MCF 10A (cell line): ENCODE measurements around the gene C9orf43. TPM values are rescaled to one million over a fixed set of nuclear protein-coding genes. Genes with fewer than 3 reads are reported as not detected.

Source experiments
- BruUV-seq: library from RNA; stranded (reverse); fragments of 400-500 nt; replicated peaks from 2 replicates; lab custom pipeline; 2021; lab: Mats Ljungman, UMichigan
- CTCF ChIA-PET: fragments of 300-600 bp; sonication (Branson Sonifier 250); formaldehyde crosslinking; extraction: SDS; loops from one replicate; lab custom pipeline; 2021; ENCODE audit warnings: antibody characterized with exemption, inconsistent platforms; lab: Yijun Ruan, JAX
- POLR2A ChIA-PET: fragments of 300-600, 350-650 bp; sonication (Branson Sonifier 250); formaldehyde crosslinking; extraction: SDS; loops from one replicate; lab custom pipeline; 2020; ENCODE audit warnings: antibody characterized with exemption, inconsistent platforms; lab: Yijun Ruan, JAX
- DNase-seq: peaks from one replicate; pipeline ENCODE4 v3.0.0-alpha.2; 2018; ENCODE audit not compliant: unreplicated experiment
- H3K27ac Mint-ChIP-seq: one replicate; pipeline ENCODE4 v1.8.0; 2022; ENCODE audit warnings: mild to moderate bottlenecking, low read depth, mixed read lengths; ENCODE audit not compliant: unreplicated experiment
- H3K27me3 Mint-ChIP-seq: one replicate; pipeline ENCODE4 v1.8.0; 2022; ENCODE audit warnings: mixed read lengths; ENCODE audit not compliant: insufficient read depth, unreplicated experiment
- H3K36me3 Mint-ChIP-seq: one replicate; pipeline ENCODE4 v1.8.0; 2022; ENCODE audit warnings: mild to moderate bottlenecking, moderate library complexity, mixed read lengths; ENCODE audit not compliant: insufficient read depth, unreplicated experiment
- H3K4me1 Mint-ChIP-seq: one replicate; pipeline ENCODE4 v1.8.0; 2022; ENCODE audit warnings: mixed read lengths; ENCODE audit not compliant: insufficient read depth, unreplicated experiment
- H3K4me3 Mint-ChIP-seq: one replicate; pipeline ENCODE4 v1.8.0; 2022; ENCODE audit warnings: mild to moderate bottlenecking, moderate library complexity, mixed read lengths; ENCODE audit not compliant: unreplicated experiment
- H3K9me3 Mint-ChIP-seq: one replicate; pipeline ENCODE4 v1.8.0; 2022; ENCODE audit warnings: mixed read lengths; ENCODE audit not compliant: unreplicated experiment
- CTCF ChIP-seq: fragments of 200-600 bp; IDR thresholded peaks from one replicate; pipeline ENCODE4 v1.8.0; 2022; ENCODE audit warnings: antibody characterized with exemption, mild to moderate bottlenecking; ENCODE audit not compliant: unreplicated experiment
- intact Hi-C: fragments of 100-400 bp; cut with micrococcal nuclease; formaldehyde crosslinking; loops from 2 replicates; pipeline ENCODE4 v1.14.1; 2022
- total RNA-seq: library from RNA; stranded (reverse); gene quantifications from 2 replicates; pipeline ENCODE4 v1.2.3, GENCODE V29; 2022

Gene C9orf43
- total RNA-seq, 1 experiment from 2014 or later: 0.84 TPM

- Mint-ChIP-seq H3K27me3 (no peaks in the 10 kb centered on the region), H3K4me1 (peaks cover 18% of the 10 kb centered on the region), H3K27ac (peak overlapping the region; percentile 96), H3K36me3 (peaks cover 32% of the 10 kb centered on the region), H3K9me3 (no peaks in the 10 kb centered on the region), H3K4me3 (peak overlapping the region; percentile 77)
- DNase-seq: no peak
- no TSS peak for BruUV-seq
- intact Hi-C loops: loop anchor here (10.0 kb wide), 1 partner anchor 485 kb away; no protein-coding TSS in a partner anchor
- ChIA-PET CTCF (interaction anchor here (0.5 to 12.6 kb wide), 11 partner anchors 8 to 1640 kb away, joined by 3 to 141 read pairs (median 5); partner anchors contain the start of genes ALAD, CDC26 and PRPF4), POLR2A (interaction anchor here (0.6 to 3.6 kb wide), 20 partner anchors 9 to 266 kb away, joined by 3 to 49 read pairs (median 4); partner anchors contain the start of genes ALAD, BSPRY, CDC26 and FKBP15)
- TF ChIP-seq CTCF: no peak
Observed at GRCh38 chr9:113409883-113410206, 702 bp upstream of the C9orf43 start.

DNA sequence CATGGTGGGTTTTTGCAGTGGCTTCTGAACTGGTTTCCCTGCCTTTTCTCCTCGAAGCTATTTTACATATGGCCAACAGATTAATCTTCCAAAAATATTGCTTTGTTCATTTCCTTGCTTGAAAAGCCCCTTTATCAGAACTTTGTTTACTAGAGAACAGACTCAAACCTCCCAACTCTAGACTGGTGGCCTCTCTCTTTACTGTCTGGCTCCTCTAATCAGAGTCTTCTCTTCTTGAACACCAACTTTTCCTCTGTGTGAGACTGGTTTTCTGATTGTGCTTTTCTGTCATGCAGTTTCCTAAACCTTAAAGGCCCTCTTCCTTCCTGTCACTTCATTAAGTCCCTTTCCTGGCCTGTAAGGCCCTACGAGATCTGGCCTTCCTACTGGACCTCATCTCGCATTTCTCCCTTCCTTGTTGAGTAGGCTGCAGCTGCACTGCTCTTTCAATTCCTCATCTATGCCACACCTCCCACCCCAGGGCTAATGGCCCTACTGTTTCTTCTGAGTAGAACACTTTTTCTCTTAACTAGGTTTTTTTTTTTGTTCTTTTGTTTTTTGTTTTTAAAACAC is 5.7 kb downstream of the C9orf43 start:
- BruUV-seq: no TSS peak
- no peaks in the 10 kb centered on the region for H3K36me3 Mint-ChIP-seq
- no peak overlapping the region for H3K27ac Mint-ChIP-seq
- H3K9me3 Mint-ChIP-seq: no peaks in the 10 kb centered on the region
- TF ChIP-seq CTCF: no peak
- H3K4me1 Mint-ChIP-seq: no peaks in the 10 kb centered on the region
- CTCF ChIA-PET: interaction anchor here (0.6 to 1.4 kb wide), 4 partner anchors 11 to 666 kb away, joined by 3 to 5 read pairs (median 4); no protein-coding TSS in a partner anchor
- intact Hi-C loops: no loop called here
- POLR2A ChIA-PET: interaction anchor here (0.7 kb wide), 1 partner anchor 66 kb away, joined by 4 read pairs; no protein-coding TSS in a partner anchor
- no peak for DNase-seq
- no peak overlapping the region for H3K4me3 Mint-ChIP-seq
- no peaks in the 10 kb centered on the region for H3K27me3 Mint-ChIP-seq

- DNase-seq: no peak
- no TSS peak for BruUV-seq
- POLR2A ChIA-PET: no interaction called here
- H3K27me3 Mint-ChIP-seq: no peaks in the 10 kb centered on the region
- intact Hi-C loops: no loop called here
- H3K9me3 Mint-ChIP-seq: no peaks in the 10 kb centered on the region
- no peak overlapping the region for H3K4me3 Mint-ChIP-seq
- CTCF ChIA-PET: interaction anchor here (1.3 to 1.4 kb wide), 2 partner anchors 10 to 29 kb away, joined by 4 to 5 read pairs; no protein-coding TSS in a partner anchor
- H3K27ac Mint-ChIP-seq: no peak overlapping the region
- TF ChIP-seq CTCF: no peak
- no peaks in the 10 kb centered on the region for H3K4me1 Mint-ChIP-seq
- no peaks in the 10 kb centered on the region for H3K36me3 Mint-ChIP-seq
Observed at GRCh38 chr9:113417370-113417769, 6.8 kb downstream of the C9orf43 start.

DNA sequence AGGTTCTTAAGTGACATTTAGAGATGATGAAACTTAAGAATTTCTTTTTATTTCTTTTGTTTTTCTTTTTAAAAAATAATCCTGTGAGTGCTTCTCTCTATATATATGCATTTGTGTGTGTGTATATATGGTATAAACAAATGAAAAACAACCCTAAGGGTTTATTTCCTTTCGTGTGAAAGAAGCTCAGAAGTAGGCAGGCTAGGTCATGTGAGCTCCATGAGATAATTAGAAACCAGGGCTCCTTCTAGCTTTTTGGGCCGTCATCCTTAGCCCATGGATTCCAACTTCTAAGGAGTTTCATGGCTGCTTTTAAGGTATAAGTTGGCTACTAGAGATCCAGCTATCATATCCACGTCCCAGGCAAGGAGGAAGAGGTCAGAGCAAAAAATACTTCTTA is 11.2 kb downstream of the C9orf43 start:
- no peaks in the 10 kb centered on the region for H3K4me1 Mint-ChIP-seq
- no peaks in the 10 kb centered on the region for H3K36me3 Mint-ChIP-seq
- BruUV-seq: no TSS peak
- no peak overlapping the region for H3K4me3 Mint-ChIP-seq
- DNase-seq: no peak
- POLR2A ChIA-PET: interaction anchor here (1.0 kb wide), 1 partner anchor 18 kb away, joined by 3 read pairs; no protein-coding TSS in a partner anchor
- no peaks in the 10 kb centered on the region for H3K9me3 Mint-ChIP-seq
- H3K27me3 Mint-ChIP-seq: no peaks in the 10 kb centered on the region
- no peak for TF ChIP-seq CTCF
- CTCF ChIA-PET: interaction anchor here (0.6 to 1.0 kb wide), 5 partner anchors 9 to 1034 kb away, joined by 3 to 4 read pairs (median 3); no protein-coding TSS in a partner anchor
- H3K27ac Mint-ChIP-seq: no peak overlapping the region
- intact Hi-C loops: no loop called here
